GM23338 (cell line): Measurements from ENCODE around the gene MGLL.

Experiments used
- CTCF ChIP-seq, 2 experiments: fragments of 200-600 bp in 1 of 2; sonication (generic) in 1 of 2; conservative IDR thresholded peaks; 2 replicates each; pipeline versions ENCODE4 v1.5.1 to v1.6.1; 2016 to 2017; ENCODE audit warnings: antibody characterized with exemption in 2 of 2, low read depth in 2 of 2, mild to moderate bottlenecking in 2 of 2, moderate library complexity in 1 of 2
- EZH2 ChIP-seq: fragments of 200-600 bp; sonication (generic); IDR thresholded peaks from one replicate; pipeline ENCODE4 v1.8.0; 2017; ENCODE audit warnings: antibody characterized with exemption, mild to moderate bottlenecking, low read depth; ENCODE audit not compliant: unreplicated experiment
- REST ChIP-seq: IDR thresholded peaks from one replicate; pipeline ENCODE4 v1.6.1; 2018; ENCODE audit warnings: antibody characterized with exemption; ENCODE audit not compliant: unreplicated experiment

DNA sequence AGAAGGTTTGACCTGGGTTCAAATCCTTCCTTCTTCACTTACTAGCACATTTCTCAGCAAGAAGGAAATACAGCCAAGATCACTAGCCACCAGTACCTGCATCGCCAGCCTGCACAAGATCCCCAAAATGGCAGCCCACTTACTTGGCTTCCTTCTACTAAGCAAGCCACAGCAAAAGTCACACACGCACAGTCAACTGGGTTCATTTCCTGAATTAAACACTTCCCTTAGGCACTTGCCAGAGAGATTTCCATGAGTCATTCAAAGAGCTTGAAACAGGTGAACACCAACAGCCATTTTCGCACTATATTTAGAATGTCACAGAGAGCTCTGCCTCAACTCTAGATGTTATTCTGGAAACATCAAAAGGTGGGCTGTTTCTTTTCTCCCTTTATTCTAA lies 42.6 kb downstream of the MGLL start:
- TF ChIP-seq CTCF (conservative IDR thresholded peaks at IDR 0.05; ENCODE audit: low read depth in 2 of 2) (no peak), EZH2 (no peak), REST (no peak)
